ENCODE results near the gene GRAMD1B.
A peak's percentile ranks its signal among the peaks of the same experiment; 100 is the strongest.

Gene GRAMD1B

DNA sequence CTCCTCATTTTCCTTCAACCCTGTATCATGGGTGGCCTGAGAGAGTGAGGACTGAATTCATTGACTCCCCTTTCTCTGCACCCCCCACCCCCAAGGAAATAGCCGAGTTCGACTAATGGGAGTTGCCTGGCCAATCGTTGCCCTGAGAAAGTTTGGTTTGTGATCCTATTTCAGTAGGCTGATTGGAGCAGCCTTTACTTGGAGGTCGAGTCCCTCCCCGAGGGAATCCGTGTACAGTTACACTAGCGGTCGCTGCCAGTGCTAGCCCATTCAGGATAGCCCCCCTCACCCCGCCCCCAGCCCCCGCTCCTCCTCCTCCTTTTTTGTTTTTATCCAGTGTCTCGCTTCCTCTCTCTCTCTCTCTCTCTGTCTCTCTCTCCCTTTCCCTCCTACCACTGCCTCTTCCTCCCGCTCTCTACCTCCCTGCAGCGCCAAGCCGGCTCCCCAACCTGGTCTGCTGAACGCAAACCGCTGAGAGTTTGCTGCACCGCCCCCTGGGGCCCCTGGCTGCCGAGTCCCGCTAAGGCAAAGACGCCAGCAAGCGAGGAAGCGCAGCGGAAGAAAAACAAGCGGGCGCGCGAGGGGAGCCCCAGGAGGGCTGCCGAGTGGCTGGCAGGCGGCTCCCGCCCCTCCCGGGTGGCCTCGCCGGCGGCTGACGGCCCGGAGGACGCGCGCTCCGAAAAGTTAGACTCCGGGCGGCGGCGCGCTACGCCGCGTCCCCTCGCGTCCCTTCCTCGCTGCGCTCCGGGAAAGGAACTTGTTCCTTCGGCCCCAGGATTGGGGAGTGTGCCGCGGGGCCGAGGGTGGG lies at the start of gene GRAMD1B:
Gene GRAMD1B, plus strand, starts transcription at position 357 of the 808 bp plus-strand sequence. CDS start 524 bp downstream, outside the sequence.
- DNase-seq (ENCODE audit: low spot score): peak; percentile 77

DNA sequence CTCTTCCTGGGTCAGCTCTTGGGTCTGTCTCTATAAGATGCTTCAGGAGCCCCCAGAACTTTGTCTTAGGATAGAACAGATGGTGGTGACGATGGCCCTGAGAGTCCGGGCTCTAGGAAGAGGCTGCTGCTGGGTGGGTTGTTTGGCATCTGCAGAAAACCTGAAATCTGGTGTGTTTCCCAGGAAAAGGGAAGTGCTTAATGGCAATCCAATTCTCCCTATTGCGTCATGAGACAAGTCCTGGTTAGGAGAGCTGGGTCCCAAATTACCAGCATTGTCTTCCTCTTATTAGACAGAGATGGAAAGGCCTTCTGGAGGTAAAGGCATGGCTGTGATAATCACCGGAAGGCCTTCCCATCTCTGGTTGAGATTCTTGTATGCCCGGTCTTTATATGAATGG lies 48.9 kb upstream of the GRAMD1B start:
- DNase-seq (ENCODE audit: low spot score): no peak

DNA sequence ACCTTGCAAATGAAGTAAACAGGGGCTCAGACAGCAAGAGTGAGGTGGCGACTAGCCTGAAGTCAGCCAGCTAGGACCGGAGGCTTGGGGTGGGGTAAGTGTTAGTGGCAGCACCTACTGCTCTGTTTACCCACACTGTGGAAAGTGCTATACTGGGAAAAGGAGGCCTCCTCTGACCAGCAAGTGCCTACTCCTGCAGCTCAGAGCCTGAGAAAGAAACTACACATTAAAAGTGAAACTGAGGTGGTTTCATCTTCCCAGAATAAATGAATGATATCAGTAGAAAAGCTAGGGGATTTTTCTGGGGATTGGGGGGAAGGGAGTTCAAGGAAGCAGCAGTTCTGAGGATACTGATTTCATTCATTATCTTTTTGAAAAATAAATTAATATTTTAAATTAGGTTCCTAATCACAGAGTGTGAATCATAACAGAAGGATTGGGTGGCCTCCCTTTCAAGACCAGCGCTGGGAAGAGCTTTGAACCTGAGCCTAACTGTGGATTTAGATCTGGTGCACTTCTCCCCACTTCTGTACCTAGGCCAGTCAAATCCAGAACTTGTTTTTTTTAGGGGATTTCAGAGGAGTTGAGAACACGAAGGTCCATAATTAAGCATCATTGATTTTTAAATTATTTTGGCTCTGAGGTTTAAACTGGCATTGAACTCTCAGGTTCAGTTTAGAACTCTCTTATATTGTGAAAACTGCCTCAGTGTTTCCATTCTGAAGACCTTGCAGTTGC lies 48.1 kb upstream of the GRAMD1B start:
- DNase-seq (ENCODE audit: low spot score): no peak

DNA sequence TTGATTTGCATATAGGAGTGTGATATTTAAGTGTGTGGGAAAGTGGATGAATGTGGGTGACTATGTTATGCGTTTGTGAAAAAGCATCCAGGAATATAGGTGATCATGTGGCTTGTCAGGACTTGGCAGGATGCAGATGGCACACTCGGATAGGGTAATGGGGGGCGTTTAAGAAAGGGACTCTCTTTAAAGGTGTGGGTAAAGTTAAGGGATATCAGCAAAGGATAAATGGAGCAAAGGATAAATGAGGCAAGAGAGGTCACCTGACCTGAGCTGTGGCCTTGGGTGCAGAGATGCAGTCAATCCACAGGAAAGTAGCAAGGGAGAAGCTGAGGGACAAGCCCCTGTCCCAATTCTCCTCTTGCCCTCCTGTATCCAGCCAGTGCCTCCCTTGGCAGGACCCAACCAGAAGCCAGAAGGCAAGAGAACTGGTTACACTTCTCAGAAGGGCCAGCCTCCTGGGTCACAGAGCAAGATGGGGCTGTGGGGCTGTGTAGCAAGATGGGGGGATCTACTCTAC lies 47.5 kb upstream of the GRAMD1B start:
- no peak for DNase-seq (ENCODE audit: low spot score)

DNA sequence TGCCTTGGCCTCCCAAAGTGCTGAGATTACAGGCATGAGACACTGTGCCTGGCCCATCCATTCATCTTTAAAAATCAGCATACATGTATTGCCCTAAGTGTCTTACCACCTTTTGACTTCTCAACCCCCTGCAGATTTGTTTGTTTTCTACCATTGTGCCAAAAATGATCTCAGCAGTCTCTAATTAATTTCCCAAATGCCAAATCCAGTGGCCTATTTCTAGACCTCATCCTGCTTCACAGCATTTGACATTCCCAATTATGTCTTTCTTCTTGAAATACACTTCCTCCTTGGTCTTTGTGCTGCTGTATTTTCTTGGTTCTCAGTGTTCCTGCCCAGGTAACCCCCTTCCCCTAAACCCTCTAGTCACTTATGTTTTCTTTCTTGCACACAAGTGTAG lies 46.0 kb upstream of the GRAMD1B start:
- DNase-seq (ENCODE audit: low spot score): no peak

DNA sequence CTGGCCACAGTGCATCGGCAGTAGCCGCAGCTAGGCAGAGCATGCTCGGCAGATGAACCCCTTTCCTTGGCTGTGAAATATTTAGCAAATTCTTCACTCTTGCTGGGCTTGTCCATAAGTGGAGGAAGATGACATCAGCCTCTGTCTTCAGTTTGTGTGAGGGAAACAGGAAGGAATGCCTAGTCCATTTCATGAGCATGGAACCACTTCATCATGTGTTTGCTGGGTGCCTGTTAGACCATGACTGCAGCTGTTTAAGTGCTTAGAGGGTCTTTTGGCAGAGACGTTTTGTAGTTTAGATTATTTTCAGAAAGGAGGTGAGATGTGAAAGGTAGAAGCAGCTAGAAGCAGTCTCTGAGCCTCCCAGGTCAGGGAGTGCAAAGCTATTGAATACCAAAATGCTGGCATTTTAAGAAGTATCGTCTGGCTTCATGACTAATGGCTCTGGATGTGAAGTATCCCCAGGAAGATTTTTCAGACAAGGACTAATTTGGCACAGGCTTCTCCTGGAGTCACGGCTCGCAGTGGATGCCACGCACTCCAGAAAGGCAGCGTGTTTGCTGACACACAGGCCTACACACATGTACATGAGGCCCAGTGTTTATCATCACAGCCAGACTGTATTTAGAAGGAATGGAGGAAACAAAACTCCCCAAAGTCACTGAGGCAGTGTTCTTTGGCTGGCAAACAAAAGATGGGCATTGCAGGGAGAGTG lies 43.1 kb upstream of the GRAMD1B start:
- DNase-seq (ENCODE audit: low spot score): no peak

DNA sequence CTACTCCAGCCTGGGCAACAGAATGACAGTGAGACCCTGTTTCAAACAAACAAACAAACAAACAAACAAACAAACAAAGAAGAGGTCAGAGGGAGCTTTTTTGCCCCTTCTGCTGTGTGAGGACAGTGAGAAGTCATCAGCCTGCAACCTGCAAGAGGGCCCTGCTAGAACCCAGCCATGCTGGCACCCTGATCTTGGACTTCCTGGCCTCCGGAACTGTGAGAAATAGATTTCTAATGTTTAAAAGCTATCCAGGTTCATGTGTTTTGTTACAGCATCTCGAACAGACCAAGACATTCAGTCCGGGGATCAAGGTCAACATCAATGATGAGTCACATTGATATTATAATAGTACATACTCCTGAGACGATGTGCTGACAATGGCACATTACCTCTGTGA lies 41.4 kb upstream of the GRAMD1B start:
- DNase-seq (ENCODE audit: low spot score): no peak

DNA sequence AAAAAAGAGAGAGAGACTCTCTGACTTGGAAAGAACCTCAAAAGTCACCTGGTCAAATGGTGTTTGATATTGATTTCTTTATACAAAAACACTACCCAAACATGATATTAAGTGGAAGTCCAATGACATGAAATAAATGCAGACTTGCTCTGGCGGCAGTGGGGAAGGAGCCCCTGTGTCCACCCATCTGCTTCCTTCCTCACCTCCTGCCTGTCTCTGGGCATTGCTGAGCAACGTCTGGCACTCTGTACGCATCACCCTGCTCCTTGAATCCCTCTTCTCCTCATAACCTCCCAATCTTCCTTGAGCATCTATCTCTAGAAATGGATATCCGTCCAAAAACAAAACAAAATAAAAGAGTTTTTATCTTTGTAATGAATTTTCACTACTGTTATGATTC lies 39.9 kb upstream of the GRAMD1B start:
- no peak for DNase-seq (ENCODE audit: low spot score)

DNA sequence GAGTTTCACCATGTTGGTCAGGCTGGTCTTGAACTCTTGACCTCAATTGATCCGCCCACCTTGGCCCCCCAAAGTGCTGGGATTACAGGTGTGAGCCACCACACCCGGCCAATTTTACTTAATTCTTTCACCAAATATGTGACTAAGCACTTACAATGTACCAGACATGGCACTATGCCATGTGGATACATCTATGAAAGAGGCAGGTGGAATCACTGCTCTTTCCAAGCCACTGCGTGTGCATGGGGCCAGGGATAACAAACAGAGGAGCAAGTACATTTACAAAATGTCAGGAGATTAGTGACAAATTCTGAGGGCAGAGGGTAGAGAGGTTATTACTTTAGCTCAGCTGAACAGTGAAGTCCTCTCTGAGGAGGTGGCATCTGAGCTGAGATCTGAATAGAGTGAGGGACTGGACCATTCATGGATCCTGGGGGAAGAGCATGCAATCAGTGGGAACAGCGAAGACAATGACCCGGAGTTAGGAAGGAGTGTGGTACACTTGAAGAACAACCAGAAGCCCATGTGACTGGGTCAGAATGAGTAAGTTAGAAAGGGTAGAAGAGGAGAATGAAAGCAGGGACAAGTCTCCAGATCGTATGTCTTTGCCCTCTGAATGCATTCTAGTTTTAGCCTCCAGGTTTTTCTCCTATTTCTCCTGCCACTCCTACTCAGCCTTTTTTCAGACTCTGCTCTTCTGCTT lies 38.3 kb upstream of the GRAMD1B start:
- no peak for DNase-seq (ENCODE audit: low spot score)

DNA sequence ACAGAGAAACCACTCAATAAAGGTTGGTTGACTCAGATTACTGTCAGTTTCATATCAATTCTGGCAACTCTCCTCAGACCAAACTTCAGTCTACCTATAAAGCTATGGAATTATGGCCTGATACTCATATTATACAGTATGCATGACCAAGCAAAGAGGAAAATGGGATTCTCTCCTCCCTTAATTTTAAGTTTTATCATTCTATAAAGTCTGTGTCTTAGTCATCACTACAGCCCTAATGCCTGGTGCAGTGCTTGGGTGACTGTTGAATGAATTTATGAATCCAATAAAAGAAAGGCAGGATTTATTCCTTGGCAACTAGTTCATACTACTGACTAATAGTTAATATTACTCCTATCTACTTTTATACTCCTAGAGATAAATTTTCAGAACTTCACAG lies 37.6 kb upstream of the GRAMD1B start:
- DNase-seq (ENCODE audit: low spot score): no peak

DNA sequence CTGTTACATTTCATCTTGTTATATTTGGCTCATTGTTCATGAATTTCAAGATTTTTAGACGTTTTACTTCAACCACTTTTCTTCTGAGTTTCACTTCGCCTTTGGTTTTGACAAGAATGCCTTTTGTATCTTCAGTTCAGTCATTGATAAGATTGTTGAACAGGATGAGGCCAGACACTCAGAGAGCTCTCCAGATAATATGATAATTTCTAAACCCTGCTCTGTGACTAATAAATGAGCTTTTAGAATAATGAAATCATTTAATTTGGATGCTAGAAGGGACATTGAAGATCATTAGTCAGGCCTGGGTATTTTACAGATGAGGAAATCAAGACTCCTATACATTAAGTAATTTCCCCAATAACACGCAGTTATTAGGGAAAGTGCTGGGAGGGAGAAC lies 37.2 kb upstream of the GRAMD1B start:
- no peak for DNase-seq (ENCODE audit: low spot score)

DNA sequence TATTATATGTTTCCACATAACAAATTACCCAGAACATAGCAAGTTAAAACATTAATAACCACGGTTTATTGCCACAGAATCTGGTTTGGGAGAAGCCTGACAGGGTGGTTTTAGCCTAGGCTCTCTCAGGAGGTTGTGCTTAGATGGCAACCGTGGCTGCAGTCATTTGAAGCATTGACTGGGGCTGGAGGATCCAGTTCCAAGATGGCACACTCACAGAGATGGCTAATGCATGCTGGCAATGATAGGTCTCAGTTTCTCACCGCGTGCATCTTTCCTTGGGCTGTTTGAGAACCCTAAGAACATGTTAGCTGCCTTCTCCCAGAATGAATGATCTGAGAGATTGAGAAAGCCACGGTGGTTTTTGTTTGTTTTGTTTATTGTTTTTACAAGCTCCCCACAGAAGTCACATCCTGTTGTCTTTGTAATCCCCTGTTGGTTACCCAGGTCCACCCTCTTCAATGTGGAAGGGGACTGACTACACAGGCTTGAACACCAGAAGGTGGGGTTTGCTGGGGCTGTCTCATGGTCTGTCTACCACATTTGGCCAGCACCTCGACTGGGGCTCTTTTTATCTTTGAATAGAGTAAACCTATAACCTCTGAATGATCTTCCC lies 36.6 kb upstream of the GRAMD1B start:
- DNase-seq (ENCODE audit: low spot score): no peak

DNA sequence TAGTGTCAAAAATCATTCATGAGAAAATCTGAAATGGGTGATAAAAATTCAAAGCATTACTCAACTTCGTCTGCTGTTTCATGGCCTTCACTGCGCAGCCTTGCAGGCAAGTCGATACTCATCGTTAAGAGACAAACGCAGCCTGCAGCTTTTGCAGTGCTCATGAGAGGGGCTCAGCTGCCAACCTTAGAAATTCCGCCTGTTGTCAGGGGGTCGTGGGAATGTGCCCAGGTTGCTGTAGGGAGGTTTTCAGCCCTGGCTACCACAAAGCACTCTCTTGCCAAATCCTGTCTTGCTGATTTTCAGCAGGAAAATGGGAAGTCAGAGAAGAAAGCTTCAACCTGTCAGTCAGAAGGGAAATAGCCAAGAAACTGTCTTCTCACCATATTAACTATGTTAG lies 25.4 kb upstream of the GRAMD1B start:
- DNase-seq (ENCODE audit: low spot score): no peak

DNA sequence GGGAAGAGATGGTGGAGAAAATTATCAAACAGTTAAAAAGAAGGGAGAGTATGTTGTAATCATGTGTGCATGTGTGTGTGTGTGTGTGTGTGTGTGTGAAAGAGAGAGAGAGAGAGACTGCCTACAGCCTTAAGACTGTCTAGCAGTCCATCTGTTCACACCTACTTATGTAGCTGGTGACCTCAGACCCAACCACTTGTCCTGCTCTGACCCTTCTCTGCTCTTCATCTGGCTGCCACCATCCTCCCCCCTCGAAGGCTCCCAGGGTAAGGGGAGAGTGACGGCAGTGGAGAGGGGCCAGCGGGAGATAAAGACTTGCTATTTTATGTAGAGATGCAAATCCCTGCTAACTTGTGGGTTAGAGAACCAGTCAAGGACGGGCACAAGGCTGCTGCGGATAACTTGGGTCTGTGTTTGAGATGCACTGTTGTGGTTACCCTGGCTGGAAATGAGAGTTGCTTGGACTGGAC lies 24.9 kb upstream of the GRAMD1B start:
- no peak for DNase-seq (ENCODE audit: low spot score)

DNA sequence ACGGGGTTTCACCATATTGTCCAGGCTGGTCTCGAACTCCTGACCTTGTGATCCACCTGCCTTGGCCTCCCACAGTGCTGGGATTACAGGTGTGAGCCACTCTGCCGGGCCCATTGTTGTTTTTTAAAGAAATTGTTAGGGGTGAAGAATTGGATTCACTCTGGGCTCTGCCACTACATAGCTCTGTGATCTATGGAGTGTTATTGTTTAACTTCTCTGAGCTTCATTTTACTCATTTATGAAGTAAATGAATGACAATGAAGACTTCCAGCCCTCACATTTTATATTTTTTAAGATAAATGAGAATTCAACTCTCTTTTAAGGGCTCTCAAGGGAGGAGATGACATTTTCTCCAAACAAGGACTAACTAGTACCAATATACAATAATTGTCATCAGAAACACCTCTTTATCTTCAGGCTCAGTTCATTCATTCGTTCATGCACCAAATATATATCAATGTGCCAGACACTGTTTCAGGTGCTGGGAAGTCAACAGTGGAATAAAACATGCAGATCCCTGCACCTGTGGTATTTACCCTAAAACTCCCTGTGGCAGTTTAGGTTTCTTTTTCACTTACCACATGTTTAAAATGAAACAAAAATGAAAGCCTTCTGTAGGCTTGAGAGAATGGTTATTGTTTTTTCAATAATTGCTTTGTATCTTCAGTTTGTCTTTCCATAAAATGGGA lies 23.5 kb upstream of the GRAMD1B start:
- DNase-seq (ENCODE audit: low spot score): no peak

DNA sequence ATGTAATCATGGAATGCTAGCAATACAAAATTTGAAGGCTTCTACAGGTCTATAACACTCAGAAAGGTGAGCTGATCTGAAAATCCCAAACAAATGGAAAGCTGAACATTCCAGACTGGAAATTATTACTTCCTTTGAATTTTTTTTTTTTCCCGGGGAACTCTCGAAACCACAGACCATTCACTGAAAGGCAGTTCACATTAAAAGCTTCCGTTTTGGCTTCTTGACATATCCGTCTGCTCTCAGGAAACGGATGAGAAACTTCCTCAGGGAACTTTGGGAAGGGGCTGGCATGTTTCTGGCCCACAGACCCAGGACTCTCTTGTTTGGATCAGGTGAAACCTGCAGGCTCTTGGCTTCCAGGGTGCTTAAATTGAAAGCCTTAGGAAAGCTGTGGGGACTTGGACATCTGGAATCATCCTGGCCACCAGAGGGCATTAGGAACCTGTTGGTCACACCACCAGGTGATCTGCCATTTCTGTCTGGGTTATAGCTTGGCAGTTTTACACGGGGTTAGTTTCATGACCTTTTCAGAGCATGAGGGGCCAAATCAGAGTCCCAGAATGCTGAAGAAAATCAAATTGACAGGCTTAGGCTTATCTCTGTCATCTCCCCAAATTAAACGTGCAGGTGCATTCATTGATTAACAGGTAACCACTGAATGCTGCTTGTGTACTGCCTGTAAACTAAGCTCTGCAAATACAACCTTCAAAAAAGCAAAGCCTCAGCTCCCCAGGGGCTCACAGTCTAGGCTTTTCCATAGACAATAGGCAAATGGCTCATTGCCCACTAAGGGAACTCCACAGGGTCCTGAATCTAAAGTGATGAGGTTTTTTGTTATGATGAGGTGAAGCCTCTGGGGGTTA lies 22.7 kb upstream of the GRAMD1B start:
- DNase-seq (ENCODE audit: low spot score): no peak

DNA sequence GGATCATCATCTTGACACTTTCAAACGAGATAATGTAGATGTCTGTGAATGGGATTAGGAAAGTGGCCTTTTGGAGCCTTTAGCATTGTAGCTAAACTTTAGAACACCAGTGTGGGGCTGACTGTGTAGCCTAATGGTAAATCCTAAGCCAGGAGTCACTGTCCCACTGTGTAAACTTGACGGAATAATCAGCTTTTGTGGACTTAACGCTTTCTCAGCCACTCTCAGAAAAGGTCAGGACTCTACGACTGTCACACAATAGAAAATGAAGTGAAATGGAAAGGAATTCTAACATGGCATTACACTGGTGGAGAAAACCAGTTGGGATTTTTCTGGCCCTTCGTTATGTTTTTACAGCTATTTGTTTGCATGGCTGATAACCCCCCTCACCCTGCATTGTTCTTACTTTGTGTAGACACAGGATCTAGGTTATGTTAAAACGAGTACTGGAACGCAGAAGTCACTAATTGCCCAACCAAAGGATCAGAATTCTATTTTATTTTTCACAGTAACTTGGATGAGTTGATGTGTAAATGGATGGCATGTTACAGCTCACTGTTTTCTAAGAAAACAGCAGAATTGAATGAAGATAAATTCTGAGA lies 22.0 kb upstream of the GRAMD1B start:
- DNase-seq (ENCODE audit: low spot score): no peak

DNA sequence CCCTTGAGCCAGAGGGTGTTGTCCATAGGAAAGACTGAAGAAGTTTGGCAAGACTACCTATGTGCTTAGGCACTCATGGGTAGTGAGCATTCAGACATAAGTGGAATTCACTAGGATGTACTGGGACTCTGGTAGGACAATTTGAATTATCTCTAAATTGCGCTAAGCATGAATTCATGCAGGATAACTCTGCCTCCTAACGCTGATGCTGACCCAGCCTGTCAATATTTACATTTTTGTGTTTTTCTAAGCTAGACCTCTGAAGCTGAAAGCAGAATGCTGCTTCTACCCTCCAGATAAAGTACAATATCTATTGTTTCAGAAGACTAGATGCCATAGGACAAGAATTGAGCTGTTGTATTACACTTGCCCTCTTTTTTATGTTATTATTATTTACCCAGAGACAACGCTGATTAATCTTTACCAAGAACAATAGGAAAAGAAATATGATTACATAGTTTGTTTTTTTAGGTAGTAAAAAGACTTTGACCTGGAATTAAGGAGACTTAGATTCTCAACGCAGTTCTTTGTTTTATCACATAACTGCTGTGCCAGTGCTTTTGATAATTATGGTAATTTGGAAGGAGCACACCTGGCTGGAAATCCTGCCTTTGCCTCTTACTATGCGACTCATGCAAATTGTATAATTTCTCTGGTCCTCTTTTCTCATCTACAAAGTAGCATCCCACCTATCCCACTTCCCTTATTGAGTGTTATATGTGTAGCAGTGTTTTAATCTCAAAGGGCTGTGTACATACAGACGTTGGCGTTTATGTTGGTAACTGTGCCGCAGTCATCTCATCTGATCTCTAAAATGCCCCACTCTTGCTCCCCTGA lies 21.2 kb upstream of the GRAMD1B start:
- DNase-seq (ENCODE audit: low spot score): no peak
